Measurements from ENCODE around the gene CYP2A13. TPM values are rescaled to one million over a fixed set of nuclear protein-coding genes. Genes with fewer than 3 reads are reported as not detected.

The CYP2A13 gene
- total and polyA plus RNA-seq, 10 of the 15 experiments (the other 5 are each of a cell fraction or from before 2014, with no cell fraction given): not detected

- ChIA-PET POLR2A (no interaction called here), SMC1A (ENCODE audit: uncharacterized antibody, unreplicated experiment) (interaction anchor here (0.7 kb wide), 1 partner anchor 139 kb away, joined by 3 read pairs; no protein-coding TSS in a partner anchor), RAD21 (ENCODE audit: unreplicated experiment) (interaction anchor here (0.7 kb wide), 1 partner anchor 20 kb away, joined by 3 read pairs; no protein-coding TSS in a partner anchor), CTCF (interaction anchor here (0.6 to 1.2 kb wide), 3 partner anchors 10 to 149 kb away, joined by 3 to 4 read pairs (median 3); partner anchors contain the start of gene CYP2F1)
- H3K9me3 ChIP-seq (replicated peaks; ENCODE audit: control insufficient read depth, insufficient read depth, low read length): no peaks in the 10 kb centered on the region
- FAIRE-seq (no peak), DNase-seq (ENCODE audit: low read depth, low spot score) (no peak), ATAC-seq (no peak)
- H3K27me3 ChIP-seq (replicated peaks in 1 of 2; ENCODE audit: control insufficient read depth in 2 of 2, insufficient read depth in 2 of 2, low read length in 1 of 2): no peaks in the 10 kb centered on the region
- H3K4me3 ChIP-seq: no peak overlapping the region
- H3K9ac ChIP-seq (ENCODE audit: control insufficient read depth, insufficient read depth, low read length): no peak overlapping the region
- 62% methylated on average over 10 of the region's 11 CpGs for WGBS (ENCODE audit: insufficient coverage, insufficient replicate concordance, low lambda C conversion rate, missing lambda C conversion rate)
- in situ Hi-C loops (cut with MboI) (no loop called here), intact Hi-C loops (cut with micrococcal nuclease; ENCODE audit: unreplicated experiment) (no loop called here)
- no peak overlapping the region for H3K27ac ChIP-seq (ENCODE audit: control insufficient read depth, insufficient read depth)
- no peak overlapping the region for H3K4me2 ChIP-seq (ENCODE audit: control insufficient read depth, insufficient read depth)
- H2AFZ ChIP-seq (ENCODE audit: control insufficient read depth, low read depth, low read length): no peak overlapping the region
- H3K4me1 ChIP-seq (ENCODE audit: control insufficient read depth, insufficient read depth, low read length): no peaks in the 10 kb centered on the region
- no peaks in the 10 kb centered on the region for H4K20me1 ChIP-seq (ENCODE audit: control insufficient read depth, insufficient read depth)
- H3K36me3 ChIP-seq (ENCODE audit: control insufficient read depth in 2 of 2, insufficient read depth in 2 of 2, low read length in 1 of 2): no peaks in the 10 kb centered on the region
- BruUV-seq (replicated peaks): no TSS peak
- TF ChIP-seq TBL1XR1 (IDR thresholded peaks at IDR 0.05; ENCODE audit: low read depth, low read length) (no peak), MEF2A (IDR thresholded peaks at IDR 0.05; ENCODE audit: insufficient read depth, low read depth, low read length) (no peak), ZNF24 (IDR thresholded peaks at IDR 0.05) (no peak), YY1 (IDR thresholded peaks at IDR 0.05; ENCODE audit: low read depth, low read length) (no peak), NFYB (IDR thresholded peaks at IDR 0.05; ENCODE audit: insufficient read depth, low read depth, low read length) (no peak), ATF3 (IDR thresholded peaks at IDR 0.05; ENCODE audit: borderline replicate concordance, extremely low read depth, low read depth, low read length) (no peak), NR2C2 (IDR thresholded peaks at IDR 0.05; ENCODE audit: borderline replicate concordance, control insufficient read depth, insufficient read length, low read depth) (no peak), ETV6 (conservative IDR thresholded peaks at IDR 0.05 in 1 of 2, IDR thresholded peaks at IDR 0.05 in 1 of 2; ENCODE audit: borderline replicate concordance in 1 of 2, low read depth in 1 of 2) (no peak), CHD2 (IDR thresholded peaks at IDR 0.05; ENCODE audit: borderline replicate concordance, low read depth, low read length) (no peak)
- H3K79me2 ChIP-seq (ENCODE audit: control insufficient read depth, insufficient read depth, low read length): no peaks in the 10 kb centered on the region
Observed at GRCh38 chr19:41123716-41124294, 35.6 kb downstream of the CYP2A13 start.
